GM19395 (cell line): Measurements from ENCODE around the gene SCAMP2.

Experiments
- ATAC-seq: cut with Tn5 transposase; IDR thresholded peaks from one replicate; pipeline ENCODE4 v1.9.1; 2021; ENCODE audit warnings: mild to moderate bottlenecking, moderate library complexity; ENCODE audit not compliant: unreplicated experiment

SCAMP2 gene

GRCh38 chr15:74863239-74864056 is 9.7 kb downstream of the SCAMP2 start:
- no peak for ATAC-seq

- no peak for ATAC-seq
Observed at GRCh38 chr15:74858369-74858740, 14.8 kb downstream of the SCAMP2 start.

GRCh38 chr15:74857671-74858368 is 15.3 kb downstream of the SCAMP2 start:
- ATAC-seq: peak; percentile 16

GRCh38 chr15:74857082-74857655 is 16.0 kb downstream of the SCAMP2 start:
- peak; percentile 84 for ATAC-seq

GRCh38 chr15:74856537-74856936 is 16.6 kb downstream of the SCAMP2 start:
- ATAC-seq: no peak

- no peak for ATAC-seq
Observed at GRCh38 chr15:74855857-74856256, 17.3 kb downstream of the SCAMP2 start.

- ATAC-seq: no peak
Observed at GRCh38 chr15:74854453-74855022, 18.6 kb downstream of the SCAMP2 start.

GRCh38 chr15:74851960-74852359 is 21.2 kb downstream of the SCAMP2 start:
- no peak for ATAC-seq

- ATAC-seq: no peak
Observed at GRCh38 chr15:74850393-74850792, 22.8 kb downstream of the SCAMP2 start.

- ATAC-seq: no peak
Observed at GRCh38 chr15:74847432-74847831, 25.7 kb downstream of the SCAMP2 start.

GRCh38 chr15:74845581-74845980 is 27.6 kb downstream of the SCAMP2 start:
- no peak for ATAC-seq

GRCh38 chr15:74845208-74845568 is 28.0 kb downstream of the SCAMP2 start:
- no peak for ATAC-seq

- no peak for ATAC-seq
Observed at GRCh38 chr15:74844319-74845207, 28.6 kb downstream of the SCAMP2 start.

GRCh38 chr15:74843891-74844299 is 29.3 kb downstream of the SCAMP2 start:
- no peak for ATAC-seq

GRCh38 chr15:74843445-74843828 is 29.7 kb downstream of the SCAMP2 start:
- ATAC-seq: no peak

- ATAC-seq: peak; percentile 75
Observed at GRCh38 chr15:74842581-74843444, 30.4 kb downstream of the SCAMP2 start, which contains the start of gene ULK3. Gene ULK3, minus strand, starts transcription at chr15:74843156. Its CDS starts 51 bp downstream, at chr15:74843105.

- no peak for ATAC-seq
Observed at GRCh38 chr15:74841891-74842373, 31.2 kb downstream of the SCAMP2 start.

- no peak for ATAC-seq
Observed at GRCh38 chr15:74840851-74841775, 32.1 kb downstream of the SCAMP2 start.
